ENCODE data around the gene AUP1. TPM values are rescaled to one million over a fixed set of nuclear protein-coding genes. Genes with fewer than 3 reads are reported as not detected.

AUP1 gene
- total and polyA plus RNA-seq, 2 donors (not counting 1 experiment from before 2014, with no cell fraction given), result 54.0 to 70.4 TPM

DNA sequence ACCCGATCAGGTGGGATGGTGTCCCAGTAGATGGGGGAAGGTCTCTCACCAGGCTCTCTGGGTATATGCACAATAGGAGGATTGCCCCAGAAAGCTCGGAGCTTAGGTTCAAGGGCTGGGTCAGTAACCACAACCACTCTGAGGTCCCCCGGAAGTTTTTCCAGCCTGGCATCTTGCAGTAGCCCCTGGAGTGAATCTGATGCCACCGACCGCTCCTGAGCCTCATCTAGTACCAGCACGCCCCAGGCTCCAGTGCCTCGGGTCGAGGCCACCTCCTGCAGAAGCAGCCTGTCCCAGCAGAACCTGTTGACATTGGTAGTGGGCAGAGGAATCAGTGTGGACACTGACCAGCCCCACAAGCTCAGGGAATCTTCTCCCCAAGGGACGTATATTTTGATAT is 5.5 kb downstream of the AUP1 start:
- Histone ChIP-seq H3K79me2 (ENCODE audit: control insufficient read depth, insufficient read depth, low read length) (peaks cover 19% of the 10 kb centered on the region), H3K4me2 (ENCODE audit: extremely low read depth, insufficient read depth, low read length) (no peak overlapping the region), H2AFZ (ENCODE audit: low read length) (no peak overlapping the region), H3K27me3 (ENCODE audit: control insufficient read depth, insufficient read depth, low read length) (peaks cover 18% of the 10 kb centered on the region), H3K9me3 (ENCODE audit: control insufficient read depth, insufficient read depth, low read depth, low read length) (no peaks in the 10 kb centered on the region), H3K27ac (ENCODE audit: insufficient read depth, low read length) (no peak overlapping the region), H3K36me3 (ENCODE audit: control insufficient read depth, insufficient read depth, low read length) (peaks cover 18% of the 10 kb centered on the region), H3K4me3 (replicated peaks in 1 of 4; ENCODE audit: control extremely low read depth in 1 of 4, insufficient read depth in 1 of 4, low read depth in 3 of 4, low read length in 4 of 4) (no peak overlapping the region), H3K4me1 (ENCODE audit: control insufficient read depth, extremely low read depth, insufficient read depth, low read length) (no peaks in the 10 kb centered on the region), H4K20me1 (ENCODE audit: control insufficient read depth, extremely low read depth, insufficient read depth, low read length) (no peaks in the 10 kb centered on the region), H3K9ac (ENCODE audit: insufficient read depth, low read length) (no peak overlapping the region)
- TF ChIP-seq, protein P1, sequence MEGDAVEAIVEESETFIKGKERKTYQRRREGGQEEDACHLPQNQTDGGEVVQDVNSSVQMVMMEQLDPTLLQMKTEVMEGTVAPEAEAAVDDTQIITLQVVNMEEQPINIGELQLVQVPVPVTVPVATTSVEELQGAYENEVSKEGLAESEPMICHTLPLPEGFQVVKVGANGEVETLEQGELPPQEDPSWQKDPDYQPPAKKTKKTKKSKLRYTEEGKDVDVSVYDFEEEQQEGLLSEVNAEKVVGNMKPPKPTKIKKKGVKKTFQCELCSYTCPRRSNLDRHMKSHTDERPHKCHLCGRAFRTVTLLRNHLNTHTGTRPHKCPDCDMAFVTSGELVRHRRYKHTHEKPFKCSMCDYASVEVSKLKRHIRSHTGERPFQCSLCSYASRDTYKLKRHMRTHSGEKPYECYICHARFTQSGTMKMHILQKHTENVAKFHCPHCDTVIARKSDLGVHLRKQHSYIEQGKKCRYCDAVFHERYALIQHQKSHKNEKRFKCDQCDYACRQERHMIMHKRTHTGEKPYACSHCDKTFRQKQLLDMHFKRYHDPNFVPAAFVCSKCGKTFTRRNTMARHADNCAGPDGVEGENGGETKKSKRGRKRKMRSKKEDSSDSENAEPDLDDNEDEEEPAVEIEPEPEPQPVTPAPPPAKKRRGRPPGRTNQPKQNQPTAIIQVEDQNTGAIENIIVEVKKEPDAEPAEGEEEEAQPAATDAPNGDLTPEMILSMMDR (conservative IDR thresholded peaks at IDR 0.05 in 1 of 2, IDR thresholded peaks at IDR 0.05 in 1 of 2; ENCODE audit: low read depth in 1 of 2, low read length in 2 of 2), result no peak
- no peak for TF ChIP-seq EZH2 (IDR thresholded peaks at IDR 0.05; ENCODE audit: low read length, missing control alignments)
- DNase-seq (ENCODE audit: low read depth in 2 of 2), result no peak

DNA sequence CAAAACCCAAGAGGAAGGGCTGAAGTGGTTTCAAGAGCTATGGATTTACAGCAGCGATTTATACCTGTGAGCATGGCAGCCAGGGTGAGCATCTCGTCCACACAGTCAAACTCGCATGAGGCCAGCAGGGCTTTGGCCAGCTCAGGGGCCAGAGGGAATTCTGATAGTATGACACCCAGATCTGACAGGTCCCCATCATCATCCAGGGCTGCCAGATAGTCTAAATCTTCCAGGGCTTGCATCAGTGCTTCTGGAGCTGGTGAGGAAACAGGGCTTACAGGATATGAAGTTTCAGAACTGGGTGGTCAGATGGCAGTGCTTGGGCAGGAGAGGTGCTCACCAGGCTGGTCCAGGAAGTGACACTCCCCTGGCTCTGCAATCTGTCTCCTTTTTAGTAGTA is 7.0 kb downstream of the AUP1 start:
- H4K20me1 ChIP-seq (ENCODE audit: control insufficient read depth, extremely low read depth, insufficient read depth, low read length), result no peaks in the 10 kb centered on the region
- H3K4me3 ChIP-seq (replicated peaks in 1 of 4; ENCODE audit: control extremely low read depth in 1 of 4, insufficient read depth in 1 of 4, low read depth in 3 of 4, low read length in 4 of 4), result no peak overlapping the region
- H3K36me3 ChIP-seq (ENCODE audit: control insufficient read depth, insufficient read depth, low read length), result peaks cover 11% of the 10 kb centered on the region
- DNase-seq (ENCODE audit: low read depth in 2 of 2), result no peak
- peaks cover 4% of the 10 kb centered on the region for H3K79me2 ChIP-seq (ENCODE audit: control insufficient read depth, insufficient read depth, low read length)
- no peak for TF ChIP-seq EZH2 (IDR thresholded peaks at IDR 0.05; ENCODE audit: low read length, missing control alignments)
- TF ChIP-seq, protein P1 (conservative IDR thresholded peaks at IDR 0.05 in 1 of 2, IDR thresholded peaks at IDR 0.05 in 1 of 2; ENCODE audit: low read depth in 1 of 2, low read length in 2 of 2), result no peak
- no peaks in the 10 kb centered on the region for H3K4me1 ChIP-seq (ENCODE audit: control insufficient read depth, extremely low read depth, insufficient read depth, low read length)
- no peaks in the 10 kb centered on the region for H3K9me3 ChIP-seq (ENCODE audit: control insufficient read depth, insufficient read depth, low read depth, low read length)
- H3K27me3 ChIP-seq (ENCODE audit: control insufficient read depth, insufficient read depth, low read length), result peaks cover 33% of the 10 kb centered on the region
- H3K9ac ChIP-seq (ENCODE audit: insufficient read depth, low read length), result no peak overlapping the region
- H2AFZ ChIP-seq (ENCODE audit: low read length), result no peak overlapping the region
- no peak overlapping the region for H3K4me2 ChIP-seq (ENCODE audit: extremely low read depth, insufficient read depth, low read length)
- no peak overlapping the region for H3K27ac ChIP-seq (ENCODE audit: insufficient read depth, low read length)

- H3K36me3 ChIP-seq (ENCODE audit: control insufficient read depth, insufficient read depth, low read length), result no peaks in the 10 kb centered on the region
- no peak for DNase-seq (ENCODE audit: low read depth in 2 of 2)
- peaks cover 86% of the 10 kb centered on the region for H3K27me3 ChIP-seq (ENCODE audit: control insufficient read depth, insufficient read depth, low read length)
- no peak overlapping the region for H3K9ac ChIP-seq (ENCODE audit: insufficient read depth, low read length)
- H2AFZ ChIP-seq (ENCODE audit: low read length), result no peak overlapping the region
- H4K20me1 ChIP-seq (ENCODE audit: control insufficient read depth, extremely low read depth, insufficient read depth, low read length), result no peaks in the 10 kb centered on the region
- no peak overlapping the region for H3K27ac ChIP-seq (ENCODE audit: insufficient read depth, low read length)
- no peak overlapping the region for H3K4me3 ChIP-seq (replicated peaks in 1 of 4; ENCODE audit: control extremely low read depth in 1 of 4, insufficient read depth in 1 of 4, low read depth in 3 of 4, low read length in 4 of 4)
- H3K79me2 ChIP-seq (ENCODE audit: control insufficient read depth, insufficient read depth, low read length), result no peaks in the 10 kb centered on the region
- H3K4me2 ChIP-seq (ENCODE audit: extremely low read depth, insufficient read depth, low read length), result no peak overlapping the region
- H3K4me1 ChIP-seq (ENCODE audit: control insufficient read depth, extremely low read depth, insufficient read depth, low read length), result no peaks in the 10 kb centered on the region
- no peaks in the 10 kb centered on the region for H3K9me3 ChIP-seq (ENCODE audit: control insufficient read depth, insufficient read depth, low read depth, low read length)
- TF ChIP-seq EZH2 (IDR thresholded peaks at IDR 0.05; ENCODE audit: low read length, missing control alignments), result no peak
- TF ChIP-seq, protein P1 (conservative IDR thresholded peaks at IDR 0.05 in 1 of 2, IDR thresholded peaks at IDR 0.05 in 1 of 2; ENCODE audit: low read depth in 1 of 2, low read length in 2 of 2), result no peak
These were observed 12.9 kb downstream of the AUP1 start for GRCh38 chr2:74516650-74517049.
